Neutrophil (primary cell): ENCODE results near the gene CMC1.

Experiments
- H3K27ac ChIP-seq: fragments of 200-600 bp; sonication (generic); 2 replicates; pipeline ENCODE4 v1.5.1; 2016; ENCODE audit warnings: mild to moderate bottlenecking, moderate library complexity
- H3K27me3 ChIP-seq: fragments of 200-600 bp; sonication (generic); 2 replicates; pipeline ENCODE4 v1.6.0; 2016; ENCODE audit warnings: mild to moderate bottlenecking
- H3K36me3 ChIP-seq: fragments of 200-600 bp; sonication (generic); 2 replicates; pipeline ENCODE4 v1.5.1; 2017
- H3K4me1 ChIP-seq, 2 experiments: fragments of 200-600 bp in 1 of 2; sonication (generic) in 1 of 2; 1 replicate in 1 of 2; 2 replicates in 1 of 2; pipeline versions ENCODE4 v1.5.1 to v1.6.1; 2013 to 2016; ENCODE audit warnings: low read depth in 1 of 2, low read length in 1 of 2, mild to moderate bottlenecking in 1 of 2, moderate library complexity in 1 of 2; ENCODE audit not compliant: control insufficient read depth in 1 of 2, insufficient read depth in 1 of 2
- H3K4me3 ChIP-seq, 2 experiments: fragments of 200-600 bp in 1 of 2; sonication (generic) in 1 of 2; 1 replicate in 1 of 2; 2 replicates in 1 of 2; pipeline ENCODE4 v1.5.1; 2013 to 2016; ENCODE audit warnings: low read depth in 1 of 2, low read length in 1 of 2, mild to moderate bottlenecking in 1 of 2, moderate library complexity in 1 of 2
- H3K9me3 ChIP-seq: fragments of 200-600 bp; sonication (generic); 2 replicates; pipeline ENCODE4 v1.5.1; 2016
- TF ChIP-seq, protein P1 (sequence below): fragments of 200-600 bp; sonication (generic); IDR thresholded peaks from 2 replicates; pipeline ENCODE4 v1.5.1; 2016; ENCODE audit warnings: antibody characterized with exemption

Gene CMC1

DNA sequence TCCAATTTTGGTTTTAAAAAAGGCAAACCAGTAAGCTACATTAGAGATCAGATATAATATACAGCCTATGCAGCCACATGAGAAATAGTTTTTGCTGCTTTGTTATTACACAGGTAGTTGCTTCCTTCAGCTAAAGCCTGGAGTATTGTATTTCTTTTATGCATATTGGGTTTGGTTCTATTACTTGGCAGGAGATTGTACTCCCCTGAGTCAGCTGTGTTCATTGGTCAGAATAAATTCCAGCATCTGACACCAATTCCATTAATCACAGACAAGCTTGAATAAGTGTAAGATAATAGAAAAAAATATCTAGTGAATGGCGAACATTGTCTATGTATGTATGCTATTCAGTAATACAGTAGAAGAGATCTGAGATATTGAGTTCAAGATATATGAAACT, 81.0 kb downstream of the CMC1 start:
- H3K27ac ChIP-seq, result no peak overlapping the region
- H3K27me3 ChIP-seq, result no peaks in the 10 kb centered on the region
- H3K4me3 ChIP-seq, result no peak overlapping the region
- H3K36me3 ChIP-seq, result peaks cover 51% of the 10 kb centered on the region
- TF ChIP-seq, protein P1, sequence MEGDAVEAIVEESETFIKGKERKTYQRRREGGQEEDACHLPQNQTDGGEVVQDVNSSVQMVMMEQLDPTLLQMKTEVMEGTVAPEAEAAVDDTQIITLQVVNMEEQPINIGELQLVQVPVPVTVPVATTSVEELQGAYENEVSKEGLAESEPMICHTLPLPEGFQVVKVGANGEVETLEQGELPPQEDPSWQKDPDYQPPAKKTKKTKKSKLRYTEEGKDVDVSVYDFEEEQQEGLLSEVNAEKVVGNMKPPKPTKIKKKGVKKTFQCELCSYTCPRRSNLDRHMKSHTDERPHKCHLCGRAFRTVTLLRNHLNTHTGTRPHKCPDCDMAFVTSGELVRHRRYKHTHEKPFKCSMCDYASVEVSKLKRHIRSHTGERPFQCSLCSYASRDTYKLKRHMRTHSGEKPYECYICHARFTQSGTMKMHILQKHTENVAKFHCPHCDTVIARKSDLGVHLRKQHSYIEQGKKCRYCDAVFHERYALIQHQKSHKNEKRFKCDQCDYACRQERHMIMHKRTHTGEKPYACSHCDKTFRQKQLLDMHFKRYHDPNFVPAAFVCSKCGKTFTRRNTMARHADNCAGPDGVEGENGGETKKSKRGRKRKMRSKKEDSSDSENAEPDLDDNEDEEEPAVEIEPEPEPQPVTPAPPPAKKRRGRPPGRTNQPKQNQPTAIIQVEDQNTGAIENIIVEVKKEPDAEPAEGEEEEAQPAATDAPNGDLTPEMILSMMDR, result no peak
- no peaks in the 10 kb centered on the region for H3K4me1 ChIP-seq
- no peaks in the 10 kb centered on the region for H3K9me3 ChIP-seq

DNA sequence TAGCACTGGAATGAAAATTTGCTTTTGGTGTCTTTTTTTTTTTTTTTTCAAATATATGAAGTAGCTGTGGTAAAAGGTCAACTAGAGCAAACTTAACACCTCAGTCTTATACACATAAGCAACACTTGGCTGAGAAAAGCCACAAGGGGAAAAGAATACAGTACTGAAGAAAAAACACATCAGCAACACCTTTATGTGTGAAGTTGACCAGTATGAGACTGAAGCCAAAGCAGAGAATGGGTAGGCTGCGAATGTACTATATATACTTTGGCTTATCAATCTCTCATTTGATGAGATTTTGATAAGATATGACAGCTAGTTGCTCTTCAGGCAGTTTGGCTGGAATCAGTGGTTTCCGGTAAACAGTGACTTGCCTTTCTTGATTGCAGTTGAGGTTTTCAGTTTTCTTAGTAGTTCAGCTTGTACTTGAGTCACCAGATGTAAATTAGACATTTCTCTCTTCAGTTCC, 85.1 kb downstream of the CMC1 start:
- TF ChIP-seq, protein P1, result no peak
- H3K4me1 ChIP-seq, result no peaks in the 10 kb centered on the region
- H3K36me3 ChIP-seq, result peaks cover 70% of the 10 kb centered on the region
- H3K27me3 ChIP-seq, result no peaks in the 10 kb centered on the region
- no peaks in the 10 kb centered on the region for H3K9me3 ChIP-seq
- no peak overlapping the region for H3K4me3 ChIP-seq
- peak overlapping the region; percentile 23 for H3K27ac ChIP-seq

DNA sequence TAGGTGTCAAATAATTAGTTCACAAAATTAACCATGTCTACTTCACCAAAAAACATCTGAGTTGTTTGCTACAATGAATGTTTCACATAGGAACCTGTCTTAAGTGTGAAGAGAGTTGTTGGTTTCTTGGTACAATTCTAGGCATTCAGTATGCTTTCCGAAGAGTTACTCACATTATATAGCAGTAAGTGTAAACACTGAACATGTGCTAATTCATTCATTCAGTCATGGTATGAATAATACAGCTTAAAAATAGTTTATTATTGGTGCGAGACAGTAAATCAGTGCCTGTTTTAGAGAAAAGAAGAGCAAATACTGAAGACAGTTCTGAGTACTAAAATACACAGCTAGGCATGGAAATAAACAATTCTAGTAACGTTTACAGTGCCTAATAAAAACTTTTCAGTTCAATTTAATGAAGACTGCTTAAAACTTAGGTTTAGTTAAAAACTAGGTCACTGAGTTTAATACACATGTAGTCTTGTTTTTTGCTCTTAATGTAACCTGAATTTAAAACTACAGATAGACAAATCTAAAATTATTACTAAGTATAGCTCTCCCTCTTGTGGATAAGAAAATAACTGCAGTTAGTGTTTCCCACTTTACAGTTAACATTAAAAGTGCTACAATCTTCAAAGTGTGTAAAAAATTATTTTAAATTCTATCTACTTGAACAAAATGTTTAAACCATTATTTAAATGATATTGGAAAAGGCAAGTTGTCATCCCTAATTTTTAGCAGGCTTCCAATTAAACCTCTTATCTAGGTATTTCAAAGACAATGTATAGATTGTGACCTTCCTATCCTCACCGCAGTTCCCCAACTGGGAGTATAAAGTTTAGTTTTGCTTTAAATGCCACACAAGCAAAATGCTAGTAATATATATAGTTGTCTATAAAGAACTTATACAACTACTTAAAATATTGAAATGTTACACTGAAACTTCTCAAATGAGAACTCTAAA, 87.1 kb downstream of the CMC1 start:
- Histone ChIP-seq H3K36me3 (peaks cover 70% of the 10 kb centered on the region), H3K27me3 (no peaks in the 10 kb centered on the region), H3K4me3 (no peak overlapping the region), H3K27ac (no peak overlapping the region), H3K9me3 (no peaks in the 10 kb centered on the region), H3K4me1 (no peaks in the 10 kb centered on the region)
- TF ChIP-seq, protein P1, result peak; percentile 58

DNA sequence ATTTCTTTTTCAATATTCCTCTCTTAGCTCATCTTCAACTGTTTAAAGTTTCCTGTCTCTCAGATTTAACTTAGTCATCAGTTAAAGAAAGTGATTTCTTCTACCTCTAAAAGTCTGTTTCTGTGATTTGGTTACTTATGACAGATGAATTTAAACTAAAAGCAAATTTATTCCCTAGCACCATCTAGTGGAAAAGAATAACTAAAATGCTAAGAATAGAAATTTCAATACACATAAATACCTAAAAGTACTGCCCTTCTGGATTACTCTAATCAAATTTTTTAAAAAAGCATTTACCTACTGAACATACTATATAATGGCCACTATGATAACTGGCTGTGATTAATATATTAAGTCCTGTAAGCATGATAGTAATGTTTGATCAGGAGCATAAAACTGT, 93.1 kb downstream of the CMC1 start:
- Histone ChIP-seq H3K9me3 (no peaks in the 10 kb centered on the region), H3K4me3 (no peak overlapping the region), H3K27me3 (no peaks in the 10 kb centered on the region), H3K36me3 (peaks cover 88% of the 10 kb centered on the region), H3K4me1 (no peaks in the 10 kb centered on the region), H3K27ac (no peak overlapping the region)
- TF ChIP-seq, protein P1, result no peak

DNA sequence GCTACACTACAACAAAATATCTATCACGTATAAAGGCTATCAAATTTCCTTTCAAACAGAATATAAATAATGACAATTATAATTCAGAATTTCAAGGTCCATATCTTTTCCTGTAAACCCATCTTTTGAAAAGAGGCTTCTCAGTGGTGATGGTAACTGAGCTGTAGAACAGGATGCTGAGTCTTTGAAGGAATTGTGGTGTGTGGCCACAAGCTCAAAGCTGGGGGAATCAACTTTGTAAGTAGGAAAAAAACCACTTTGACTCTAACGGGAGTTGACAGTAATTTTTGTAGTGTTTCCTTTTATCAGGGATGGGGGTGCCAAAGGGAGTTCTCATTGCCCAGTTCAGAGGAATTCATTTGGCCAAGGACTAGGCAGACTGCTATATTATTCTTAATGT, 93.8 kb downstream of the CMC1 start:
- Histone ChIP-seq H3K4me3 (no peak overlapping the region), H3K9me3 (no peaks in the 10 kb centered on the region), H3K4me1 (no peaks in the 10 kb centered on the region), H3K27me3 (no peaks in the 10 kb centered on the region), H3K27ac (no peak overlapping the region), H3K36me3 (peaks cover 89% of the 10 kb centered on the region)
- TF ChIP-seq, protein P1, result no peak
